Stimulated activated CD4-positive, alpha-beta T cell treated with anti-CD3 and anti-CD28 coated beads, TNF-alpha, amount 100 ng/mL, for 4 hours (primary cell): ENCODE results near the gene CCDC33.
"Not testable (repeated sequence)": the region's sequence is repeated elsewhere in the genome, so short reads cannot be mapped to it uniquely, and the experiment has no call there.

Experiments used
- DNase-seq, 3 experiments: peaks; one replicate each; pipeline ENCODE4 v3.0.0-alpha.2; 2020; ENCODE audit warnings: low read depth in 3 of 3

The CCDC33 gene

DNA sequence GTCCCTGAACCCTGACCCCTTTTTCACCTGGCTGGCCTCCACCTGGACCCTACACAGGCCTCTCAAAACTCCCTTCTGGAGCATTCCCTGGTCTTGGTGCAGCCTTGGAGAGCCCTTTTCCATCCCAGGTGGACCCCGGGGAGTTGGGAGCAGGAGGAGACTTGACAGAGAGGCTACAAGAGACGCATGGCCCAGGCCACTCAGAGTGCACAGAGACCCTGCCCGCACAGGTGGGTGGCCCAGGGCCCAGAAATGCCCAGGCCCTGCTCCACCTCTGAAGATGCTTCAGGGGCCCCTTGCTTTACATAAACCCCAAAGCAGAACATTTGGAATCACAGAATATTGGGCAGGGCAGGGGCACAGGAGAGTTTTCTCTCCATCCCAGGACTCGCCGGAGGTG lies 97.0 kb downstream of the CCDC33 start:
- DNase-seq, result no peak

DNA sequence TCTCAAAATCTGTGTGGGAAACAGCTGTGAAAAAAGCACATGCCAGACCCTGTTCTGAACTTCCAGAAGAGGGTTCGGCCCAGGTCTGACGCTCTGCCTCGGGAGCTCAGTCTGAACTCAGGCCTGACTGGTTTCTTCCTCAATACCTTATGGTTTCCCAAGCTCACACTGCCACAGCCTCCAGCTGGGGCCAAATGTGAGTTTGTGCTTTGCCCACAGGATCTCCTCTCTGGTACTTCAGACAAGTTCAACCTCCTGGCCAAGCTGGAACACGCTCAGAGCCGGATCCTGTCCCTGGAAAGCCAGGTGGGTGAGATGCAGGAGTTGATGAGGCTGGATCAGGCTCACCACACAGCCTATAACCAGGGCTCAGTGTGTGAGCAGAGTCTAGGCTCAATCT lies 97.5 kb downstream of the CCDC33 start:
- DNase-seq, result no peak

DNA sequence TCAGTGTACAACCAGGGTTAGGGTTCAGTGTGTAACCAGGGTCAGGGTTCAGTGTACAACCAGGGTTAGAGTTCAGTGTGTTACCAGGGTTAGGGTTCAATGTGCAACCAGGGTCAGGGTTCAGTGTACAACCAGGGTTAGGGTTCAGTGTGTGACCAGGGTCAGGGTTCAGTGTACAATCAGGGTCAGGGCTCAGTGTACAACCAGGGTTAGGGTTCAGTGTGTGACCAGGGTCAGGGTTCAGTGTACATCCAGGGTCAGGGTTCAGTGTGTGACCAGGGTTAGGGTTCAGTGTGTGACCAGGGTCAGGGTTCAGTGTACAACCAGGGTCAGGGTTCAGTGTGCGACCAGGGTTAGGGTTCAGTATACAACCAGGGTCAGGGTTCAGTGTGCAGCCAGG lies 98.0 kb downstream of the CCDC33 start:
- DNase-seq, result no peak

DNA sequence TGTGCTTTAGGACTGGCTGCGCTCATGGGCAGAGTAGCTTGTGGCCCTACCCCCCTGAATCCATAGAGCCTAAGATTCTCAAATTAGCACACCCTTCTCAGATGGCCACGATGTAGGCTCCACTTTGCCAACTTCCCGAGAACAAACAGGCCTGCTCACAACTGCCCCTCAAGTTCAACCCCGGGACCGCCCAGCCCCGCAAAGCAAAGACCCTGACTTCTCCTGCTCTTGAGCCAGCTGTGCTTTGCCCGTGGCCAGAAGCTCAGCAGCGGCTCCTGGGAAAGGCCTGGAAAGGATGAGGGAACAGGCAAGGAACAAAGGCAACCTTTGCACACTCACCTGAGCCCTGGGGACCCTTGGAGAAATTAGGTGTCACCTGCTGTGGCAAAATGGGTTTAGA lies 99.3 kb downstream of the CCDC33 start:
- DNase-seq, result no peak

DNA sequence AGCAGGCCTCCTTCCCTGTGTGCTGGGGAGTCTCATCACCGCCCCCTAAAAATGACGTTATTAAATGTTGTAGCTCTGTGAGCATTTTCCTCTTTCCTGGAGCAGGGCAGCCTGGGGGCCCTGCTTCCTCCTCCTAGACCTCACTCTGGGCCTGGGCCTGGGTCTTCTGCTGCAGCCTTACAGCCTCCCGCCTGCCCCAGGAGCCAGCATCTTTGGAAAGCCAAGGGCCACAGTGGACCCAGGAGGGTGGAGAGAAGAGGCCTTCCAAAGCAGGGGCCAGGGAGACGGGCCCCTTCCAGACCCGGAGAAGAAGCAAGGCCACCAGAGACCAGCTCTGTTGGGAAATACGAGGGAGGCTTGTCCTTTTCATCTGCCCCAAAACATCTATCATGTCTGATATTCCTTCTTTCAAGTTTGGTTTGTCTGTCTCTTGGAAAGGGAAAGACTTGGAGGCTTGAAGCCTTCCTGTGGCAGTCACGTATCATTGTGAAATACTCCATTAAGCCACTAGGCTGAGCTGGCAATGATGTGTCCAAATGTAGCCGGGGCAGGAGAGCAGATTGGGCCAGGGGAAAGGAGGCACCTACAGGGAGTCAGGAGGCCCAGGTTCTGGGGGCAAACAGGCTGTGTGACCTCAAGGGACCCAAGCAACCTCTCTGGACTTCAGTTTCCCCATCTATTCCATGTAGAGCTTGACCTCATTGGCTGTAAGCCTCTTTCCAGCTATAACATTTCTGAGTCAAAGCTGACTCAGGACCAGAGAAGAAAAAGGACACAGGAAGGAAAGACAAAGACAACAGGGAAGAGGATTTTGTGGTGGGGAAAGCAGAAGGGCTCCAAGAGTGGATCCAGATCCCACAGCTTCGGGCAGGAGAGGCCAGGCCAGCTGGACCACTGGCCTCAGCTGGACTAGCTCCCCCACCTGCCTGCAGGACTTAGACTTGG lies 100.2 kb downstream of the CCDC33 start:
- DNase-seq, result no peak

DNA sequence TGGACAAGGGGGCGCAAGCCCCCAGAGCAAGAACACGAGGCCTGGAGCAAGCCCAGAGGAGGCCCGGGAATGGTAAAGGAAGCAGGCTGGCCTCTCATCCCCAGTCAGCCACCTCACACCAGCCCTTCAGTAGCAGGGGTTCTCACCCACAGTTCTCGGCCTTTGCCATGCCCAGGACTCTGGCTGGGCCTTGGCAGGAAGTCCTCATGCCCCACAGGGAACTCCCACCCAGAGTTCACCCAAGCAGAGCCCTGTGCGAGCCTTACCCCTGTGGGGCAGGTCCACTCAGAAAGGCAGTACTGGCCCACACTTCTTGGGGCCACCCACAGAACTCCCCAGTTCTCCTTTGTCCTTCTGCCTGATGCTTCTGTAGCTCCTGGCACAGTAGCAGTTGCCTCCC lies 101.0 kb downstream of the CCDC33 start:
- DNase-seq, result no peak

DNA sequence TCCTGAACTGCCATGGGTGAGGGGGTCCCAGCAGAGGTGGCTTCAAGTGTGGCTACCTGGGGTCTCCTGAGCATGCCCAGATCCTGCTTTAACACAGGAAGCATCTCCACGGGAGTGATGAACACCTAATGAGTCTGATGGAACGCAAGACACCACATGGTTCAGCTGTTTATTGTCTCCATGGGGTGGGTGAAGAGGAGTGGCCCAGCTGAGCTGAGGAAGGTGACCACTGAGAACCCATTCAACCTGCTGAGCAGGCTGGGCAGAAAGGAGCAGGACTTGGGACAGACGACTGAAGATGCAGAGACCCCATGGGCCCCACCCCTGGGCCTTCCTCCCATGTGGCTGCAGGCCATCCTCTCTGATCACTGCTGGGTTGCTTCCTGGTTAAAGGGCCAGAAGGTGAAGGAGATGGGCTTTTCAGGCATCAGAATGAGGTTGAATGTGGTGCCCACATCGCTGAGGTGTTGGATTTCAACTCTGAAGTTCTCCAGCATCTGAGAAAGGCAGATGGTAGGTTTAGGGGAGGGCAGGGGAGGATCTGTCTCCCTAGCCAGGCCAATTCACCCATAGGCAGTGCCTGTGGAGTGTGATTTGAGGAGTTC lies 101.6 kb downstream of the CCDC33 start:
- no peak for DNase-seq

DNA sequence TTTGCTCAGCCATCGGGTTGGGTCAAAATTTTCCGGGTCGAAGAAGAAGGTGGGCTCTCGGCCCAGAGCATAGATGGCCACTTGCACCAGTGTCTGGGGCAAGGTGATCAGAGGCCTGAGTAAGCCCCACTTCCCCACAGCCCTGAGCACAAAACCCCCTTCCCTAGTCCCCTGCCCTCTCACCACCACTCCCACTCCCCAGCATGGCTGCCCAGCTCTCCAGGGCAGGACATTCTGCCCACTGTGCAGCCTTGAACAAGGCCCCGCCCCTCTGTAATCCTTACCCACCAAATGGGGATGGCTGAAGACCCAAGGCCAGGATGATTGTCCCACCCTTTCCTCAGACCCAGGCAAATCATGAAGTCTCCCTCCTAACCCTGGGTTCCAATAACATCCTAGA lies 102.5 kb downstream of the CCDC33 start:
- DNase-seq, result no peak

DNA sequence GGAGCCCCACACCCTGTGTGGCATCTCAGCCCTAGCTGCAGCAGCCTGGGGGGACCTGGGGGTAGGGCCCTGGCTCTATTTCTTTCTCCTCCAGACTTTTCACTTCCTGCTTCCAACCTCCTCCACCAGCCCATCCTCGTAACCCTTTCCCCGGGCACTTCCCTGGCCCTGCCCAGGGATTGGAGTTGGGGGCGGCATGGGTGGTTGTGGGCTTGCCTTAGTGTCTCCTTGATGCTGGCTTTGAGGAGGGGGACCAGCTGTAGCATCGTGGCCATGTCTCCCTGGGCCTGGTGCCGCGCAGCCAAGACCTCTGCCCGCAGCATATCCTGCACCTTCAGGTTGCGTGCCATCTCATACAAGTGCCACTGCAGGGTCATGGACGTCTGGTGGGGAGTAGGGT lies 103.2 kb downstream of the CCDC33 start:
- DNase-seq, result no peak

DNA sequence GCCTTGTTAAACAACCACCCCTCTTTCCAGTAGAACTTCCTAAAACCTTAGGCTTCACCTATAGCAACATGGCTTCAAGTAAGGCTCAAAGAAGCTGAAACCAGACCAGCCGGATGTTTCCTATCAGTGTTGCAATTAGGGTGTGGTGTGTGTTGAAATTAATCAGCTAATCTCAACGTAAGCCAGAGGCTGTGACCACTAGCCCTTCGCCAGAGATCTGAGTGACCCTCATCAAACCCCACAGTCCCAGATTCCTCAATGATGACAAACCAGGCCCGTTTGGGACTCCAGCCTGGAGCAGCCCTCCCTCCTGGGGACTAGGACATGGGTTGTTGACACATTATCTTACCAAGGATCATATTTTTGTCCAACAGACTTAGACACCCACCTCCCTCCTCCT lies 104.0 kb downstream of the CCDC33 start:
- DNase-seq, result no peak

DNA sequence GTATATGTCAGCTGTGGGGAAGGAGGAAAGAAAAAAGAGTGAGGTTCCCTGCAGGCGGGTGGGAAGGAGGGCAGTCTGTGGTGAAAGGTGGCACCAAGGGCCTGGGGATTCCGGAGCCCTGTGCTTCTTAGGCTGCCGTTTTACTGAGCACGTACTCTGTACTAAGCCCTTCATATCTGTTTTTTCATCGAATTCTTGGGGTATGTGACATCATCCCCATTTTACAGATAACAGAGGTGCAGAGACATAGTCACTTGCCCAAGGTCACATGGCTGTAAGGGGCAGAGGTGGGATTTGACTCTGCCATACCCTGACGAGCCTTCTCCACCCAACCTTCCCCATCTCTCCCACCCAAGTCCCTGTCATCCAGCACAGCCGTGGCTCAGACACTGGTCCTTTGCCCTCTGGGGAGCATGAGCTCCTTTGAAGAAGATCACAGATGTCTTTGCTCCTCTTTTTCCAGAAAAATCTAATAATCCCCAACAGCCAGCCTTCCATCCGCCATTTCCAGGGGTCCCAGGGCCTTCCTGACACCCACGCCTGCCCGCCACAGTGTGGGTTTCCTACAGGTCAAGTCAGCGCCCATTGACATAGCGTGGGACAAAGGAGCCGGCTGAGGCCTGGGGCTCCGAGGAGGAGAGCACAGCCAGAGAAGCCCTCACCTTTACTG lies 107.1 kb downstream of the CCDC33 start:
- DNase-seq, result no peak

DNA sequence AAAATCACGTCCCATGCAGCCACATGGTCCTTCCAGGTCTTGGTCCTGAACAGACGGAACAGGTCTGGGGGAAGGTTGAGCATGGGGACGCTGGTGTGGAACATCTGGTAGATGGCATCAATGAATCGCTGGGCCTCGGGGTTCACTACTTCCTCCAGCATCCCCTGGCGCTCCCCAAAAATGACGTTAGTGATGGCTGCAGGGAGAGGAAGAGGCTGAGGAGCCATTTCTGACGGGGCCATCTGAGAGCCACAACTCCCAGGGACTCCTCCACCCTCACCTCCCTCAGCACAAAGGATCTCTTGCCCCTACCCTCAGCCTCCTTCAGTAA lies 107.6 kb downstream of the CCDC33 start:
- no peak for DNase-seq

DNA sequence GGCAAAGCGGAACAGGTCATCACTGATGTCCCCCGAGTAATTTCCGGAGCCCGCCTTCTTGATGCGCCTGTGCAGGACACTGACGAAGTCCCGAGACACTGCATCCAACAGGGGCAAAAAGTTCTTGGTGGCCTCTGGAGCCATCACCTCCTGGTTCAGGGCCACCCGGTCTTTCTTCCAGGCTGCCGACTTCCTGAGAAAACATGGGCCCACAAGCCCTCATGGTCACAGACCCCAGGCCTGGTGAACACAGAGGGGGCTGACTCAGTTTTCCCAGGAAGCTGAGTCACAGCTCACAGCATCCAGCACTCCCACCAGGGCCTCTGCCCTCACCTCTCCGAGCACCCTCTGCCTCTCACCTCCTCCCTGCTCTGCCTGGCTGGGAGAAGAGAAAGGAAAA lies 108.9 kb downstream of the CCDC33 start:
- no peak for DNase-seq

DNA sequence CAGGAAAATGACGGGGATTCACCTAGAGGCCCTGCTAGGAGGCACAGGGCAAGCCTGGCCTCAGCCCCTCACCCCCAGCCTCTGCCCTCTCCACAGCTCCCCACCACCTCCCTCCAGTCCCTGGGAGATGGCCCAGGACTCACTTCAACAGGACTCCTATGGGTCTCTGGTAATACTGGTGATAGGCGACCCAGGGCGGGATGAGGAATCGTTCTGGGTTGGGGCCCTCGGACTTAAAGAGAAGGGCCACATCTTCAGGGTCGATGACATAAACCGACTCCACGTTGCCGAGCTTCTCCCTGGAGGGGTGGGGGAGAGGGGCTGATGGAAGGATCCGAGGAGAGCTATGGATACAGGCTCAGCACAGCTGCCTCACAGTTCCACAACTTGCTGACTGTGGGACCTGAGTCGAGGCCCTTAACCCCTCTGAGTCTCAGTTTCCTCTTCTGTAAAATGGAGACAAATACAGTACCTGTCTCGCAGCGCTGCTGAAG lies 111.7 kb downstream of the CCDC33 start:
- no peak for DNase-seq

DNA sequence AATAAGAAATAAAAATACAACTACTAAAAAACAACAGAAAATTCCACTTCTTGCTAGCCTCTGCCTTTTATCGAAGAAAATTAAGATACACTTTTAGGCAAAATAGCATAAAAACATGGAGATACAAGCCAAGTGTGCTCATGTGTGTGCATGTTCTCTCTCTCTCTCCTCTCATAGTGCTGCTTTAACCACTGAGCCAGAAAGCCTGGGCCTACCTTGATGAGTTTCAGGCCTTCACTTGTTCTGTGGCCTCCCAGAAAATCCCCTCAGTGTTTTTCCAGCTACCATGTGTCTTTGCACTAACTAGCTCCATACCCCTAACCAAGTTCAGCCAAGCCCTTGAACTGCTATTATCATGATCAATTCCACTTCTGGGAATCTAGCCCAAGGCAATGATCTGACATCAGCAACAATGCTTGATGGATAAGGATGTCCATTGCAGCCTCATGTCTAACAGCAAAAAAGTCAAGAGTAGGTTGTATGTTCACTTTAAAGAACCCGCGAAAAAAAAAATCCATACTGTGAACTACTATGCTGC lies 113.2 kb downstream of the CCDC33 start:
- DNase-seq, result no peak

DNA sequence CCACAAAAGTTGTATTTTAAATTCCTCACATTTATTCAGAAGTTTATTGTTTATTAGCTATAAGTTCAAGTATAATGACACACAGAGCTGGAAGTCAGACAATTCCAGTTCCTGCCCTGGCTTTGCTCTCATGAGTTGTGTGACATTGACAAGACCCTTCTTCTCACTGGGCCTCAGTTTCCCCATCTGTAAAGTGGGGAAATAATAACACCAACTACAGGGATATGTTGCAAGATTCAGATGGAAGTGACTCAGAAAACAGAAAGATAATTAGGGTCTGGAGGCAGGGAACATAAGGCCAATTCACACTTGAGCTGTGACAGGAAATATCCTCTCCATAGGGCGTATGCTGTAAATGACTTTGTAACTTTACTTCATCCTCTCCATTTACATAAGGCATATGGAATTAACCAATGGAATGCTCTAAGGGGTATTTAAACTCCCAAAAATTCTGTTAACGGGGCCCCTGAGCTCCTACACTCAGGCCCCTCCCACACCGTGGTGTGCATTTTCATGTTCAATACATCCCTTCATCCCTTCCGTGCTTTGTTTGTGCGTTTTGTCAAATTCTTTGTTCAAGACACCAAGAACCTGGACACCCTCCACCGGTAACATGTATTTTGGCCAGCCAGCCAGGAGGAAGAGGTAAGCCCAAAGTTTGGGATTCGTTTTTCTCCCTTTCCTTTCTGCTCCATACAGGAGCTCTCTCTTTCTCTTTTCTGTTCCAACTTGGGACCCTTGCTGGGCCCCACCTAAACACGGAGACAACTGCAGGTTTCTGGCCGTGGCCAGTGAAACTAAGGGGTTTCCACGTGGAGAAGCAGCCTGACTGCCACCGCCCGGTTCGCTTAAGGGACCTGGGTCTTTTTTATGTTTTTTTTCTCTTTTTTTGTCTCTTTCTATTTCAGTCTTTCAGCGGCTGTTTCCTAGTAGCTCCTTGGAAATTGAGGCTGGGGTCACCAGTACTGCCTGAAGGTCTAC lies 114.5 kb downstream of the CCDC33 start:
- DNase-seq, result no peak

DNA sequence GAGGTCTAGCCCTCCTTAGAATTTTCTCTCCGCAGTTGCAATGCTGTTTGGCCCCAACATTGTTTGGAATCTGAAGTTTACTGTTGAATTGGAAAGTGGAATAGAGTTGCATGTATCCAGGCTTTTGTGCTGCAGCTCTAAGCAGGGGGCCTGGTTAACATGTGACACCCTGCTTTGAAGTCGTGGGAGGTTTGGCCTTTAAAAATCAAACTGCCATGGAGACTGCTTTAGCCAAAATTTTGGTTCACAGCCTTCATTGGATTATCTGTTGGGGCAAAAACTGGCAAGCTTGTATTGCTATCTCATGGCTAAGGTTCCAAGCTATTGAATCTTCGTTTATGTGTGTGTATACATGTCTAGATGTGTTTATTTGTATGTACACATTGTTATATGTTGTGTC lies 115.5 kb downstream of the CCDC33 start:
- no peak for DNase-seq

DNA sequence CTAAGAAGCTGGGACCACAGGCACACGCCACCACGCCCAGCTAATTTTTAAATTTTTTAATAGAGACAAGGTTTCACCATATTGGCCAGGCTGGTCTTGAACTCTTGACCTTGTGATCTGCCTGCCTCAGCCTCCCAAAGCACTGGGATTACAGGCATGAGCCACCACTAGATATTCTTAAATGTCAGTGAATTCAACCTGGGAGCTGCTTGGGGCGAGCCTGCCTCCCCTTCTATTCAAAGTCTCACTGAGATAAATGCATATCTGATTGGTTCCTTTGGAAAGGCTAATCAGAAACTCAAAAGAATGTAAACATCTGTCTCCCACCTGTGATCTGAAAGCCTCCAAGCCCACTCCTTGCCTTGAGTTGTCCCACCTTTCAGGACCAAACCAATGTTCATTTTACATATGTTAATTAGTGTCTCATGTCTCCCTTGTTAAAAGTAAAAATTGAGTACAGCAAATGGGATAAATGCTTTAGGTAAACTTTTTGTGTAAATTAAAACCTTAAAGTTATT lies 116.3 kb downstream of the CCDC33 start:
- DNase-seq, result no peak

DNA sequence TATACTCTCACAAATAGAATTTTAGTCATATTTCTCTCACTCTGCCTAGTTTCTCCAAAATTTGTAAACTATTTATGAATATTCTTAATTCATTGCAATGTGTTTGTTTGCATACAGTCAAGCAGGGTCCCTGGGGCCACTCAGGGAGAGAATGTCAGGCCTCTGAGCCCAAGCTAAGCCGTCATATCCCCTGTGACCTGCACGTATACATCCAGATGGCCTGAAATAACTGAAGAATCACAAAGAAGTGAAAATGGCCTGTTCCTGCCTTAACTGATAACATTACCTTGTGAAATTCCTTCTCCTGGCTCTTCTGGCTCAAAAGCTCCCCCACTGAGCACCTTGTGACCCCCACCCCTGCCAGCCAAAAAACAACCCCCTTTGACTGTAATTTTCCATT lies 117.9 kb downstream of the CCDC33 start:
- not testable (repeated sequence) for DNase-seq

DNA sequence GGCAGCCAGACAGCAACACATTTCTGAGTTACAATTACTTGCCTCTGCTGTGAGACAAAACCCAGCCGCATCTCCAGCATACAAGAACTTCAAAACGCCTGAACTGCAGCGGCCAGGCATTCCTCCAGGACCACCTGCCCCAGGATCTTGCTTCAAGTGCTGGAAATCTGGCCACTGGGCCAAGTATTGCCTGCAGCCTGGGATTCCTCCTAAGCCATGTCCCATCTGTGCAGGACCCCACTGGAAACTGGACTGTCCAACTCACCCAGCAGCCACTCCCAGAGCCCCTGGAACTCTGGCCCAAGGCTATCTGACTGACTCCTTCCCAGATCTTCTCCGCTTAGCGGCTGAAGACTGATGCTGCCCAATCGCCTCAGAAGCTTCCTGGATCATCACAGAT lies 119.9 kb downstream of the CCDC33 start:
- not testable (repeated sequence) for DNase-seq

DNA sequence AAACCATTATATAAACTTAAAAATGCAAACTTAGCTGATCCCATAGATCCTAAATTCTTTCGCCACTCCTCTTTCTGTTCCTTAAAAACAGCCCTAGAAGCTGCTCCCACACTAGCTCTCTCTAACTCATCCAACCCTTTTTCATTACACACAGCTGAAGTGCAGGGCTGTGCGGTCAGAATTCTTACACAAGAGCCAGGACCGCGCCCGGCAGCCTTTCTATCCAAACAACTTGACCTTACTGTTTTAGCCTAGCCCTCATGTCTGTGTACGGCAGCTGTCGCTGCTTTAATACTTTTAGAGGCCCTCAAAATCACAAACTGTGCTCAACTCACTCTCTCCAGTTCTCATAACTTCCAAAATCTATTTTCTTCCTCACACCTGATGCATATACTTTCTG lies 121.4 kb downstream of the CCDC33 start:
- DNase-seq, result not testable (repeated sequence)
